Heart left ventricle (tissue), 13 donors: Measurements from ENCODE around the gene TEKT1.

ENCODE experiments used
- POLR2A ChIP-seq, 2 donors: fragments of 450-650 bp; IDR thresholded peaks; one replicate each; pipeline ENCODE4 v1.6.1; 2017; ENCODE audit warnings: antibody characterized with exemption in 2 of 2, mild to moderate bottlenecking in 2 of 2, moderate library complexity in 2 of 2
- TF ChIP-seq, protein P1 (sequence below), 12 donors: fragments of 200-600 bp; sonication (generic) in 4 of 12; IDR thresholded peaks; one replicate each; pipeline versions ENCODE4 v1.5.0 to v1.8.0; 2018 to 2022; ENCODE audit warnings: antibody characterized with exemption in 12 of 12, mild to moderate bottlenecking in 5 of 12
- donor health status: ischemic (EF 13 %, LVEDD 7.1; RV severe dilation, severe dysfunction).
- donor health status: DM: no; HTN: yes; CAD: no.
- donor health status: DM: no; HTN: no; CAD: no.
- donor health status: ischemic (EF 25% LVEDD 6.9; RV normal size, moderate dysfunction).
- donor health status: ischemic (EF 25% LVEDD 5.7; RV mildly dilated, moderate dysfunction).
- donor health status: ischemic (EF 35%, LVEDD 5.7; RV mildly dilated, moderate dysfunction).
- donor health status: nonischemic (EF 11% LVEDD 7.7; RV severe dilation, severe dysfunction).
- donor health status: DM: yes; HTN: yes; CAD: no.
- donor health status: PGD.
- donor health status: ischemic (EF 29% LVEDD 5.4; RV normal size, mild dysfunction).
- donor health status: nonischemic (EF 23%, LVEDD 6.1; RV moderate dilation, normal function).

DNA sequence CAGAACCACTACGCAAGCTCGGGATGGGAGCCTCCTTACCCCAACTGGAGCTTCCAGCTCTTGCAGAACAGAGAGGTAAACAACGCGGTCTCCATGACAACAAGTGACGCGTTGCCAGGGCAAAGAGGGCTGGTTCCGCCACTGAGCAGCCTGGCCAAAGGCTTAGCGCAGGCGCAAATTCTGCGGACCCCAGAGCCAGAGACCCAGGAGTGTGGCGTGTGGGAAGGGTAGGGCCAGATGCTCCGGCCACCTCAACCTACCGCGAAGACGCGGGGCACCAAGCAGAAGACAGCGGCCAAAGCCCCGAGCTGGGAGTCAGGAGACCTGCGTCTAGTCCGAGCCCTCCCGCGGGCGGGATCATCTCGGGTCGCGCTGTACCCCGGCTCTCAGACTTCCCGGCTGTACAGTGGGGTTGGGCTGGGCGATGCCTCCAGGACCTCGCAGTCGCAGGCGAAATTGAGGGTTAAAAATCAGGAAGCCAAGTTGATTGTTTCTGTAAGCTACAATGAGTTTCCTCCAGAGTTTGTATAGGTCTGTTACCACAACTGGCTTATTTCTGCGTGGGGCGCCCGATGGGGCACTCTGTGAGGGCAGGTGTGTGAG lies at the start of gene TEKT1:
- TF ChIP-seq POLR2A (IDR thresholded peaks at IDR 0.05), result no peak
- TF ChIP-seq, protein P1, sequence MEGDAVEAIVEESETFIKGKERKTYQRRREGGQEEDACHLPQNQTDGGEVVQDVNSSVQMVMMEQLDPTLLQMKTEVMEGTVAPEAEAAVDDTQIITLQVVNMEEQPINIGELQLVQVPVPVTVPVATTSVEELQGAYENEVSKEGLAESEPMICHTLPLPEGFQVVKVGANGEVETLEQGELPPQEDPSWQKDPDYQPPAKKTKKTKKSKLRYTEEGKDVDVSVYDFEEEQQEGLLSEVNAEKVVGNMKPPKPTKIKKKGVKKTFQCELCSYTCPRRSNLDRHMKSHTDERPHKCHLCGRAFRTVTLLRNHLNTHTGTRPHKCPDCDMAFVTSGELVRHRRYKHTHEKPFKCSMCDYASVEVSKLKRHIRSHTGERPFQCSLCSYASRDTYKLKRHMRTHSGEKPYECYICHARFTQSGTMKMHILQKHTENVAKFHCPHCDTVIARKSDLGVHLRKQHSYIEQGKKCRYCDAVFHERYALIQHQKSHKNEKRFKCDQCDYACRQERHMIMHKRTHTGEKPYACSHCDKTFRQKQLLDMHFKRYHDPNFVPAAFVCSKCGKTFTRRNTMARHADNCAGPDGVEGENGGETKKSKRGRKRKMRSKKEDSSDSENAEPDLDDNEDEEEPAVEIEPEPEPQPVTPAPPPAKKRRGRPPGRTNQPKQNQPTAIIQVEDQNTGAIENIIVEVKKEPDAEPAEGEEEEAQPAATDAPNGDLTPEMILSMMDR (IDR thresholded peaks at IDR 0.05), result no peak
